Measurements from ENCODE around the gene FSHR.

DNA sequence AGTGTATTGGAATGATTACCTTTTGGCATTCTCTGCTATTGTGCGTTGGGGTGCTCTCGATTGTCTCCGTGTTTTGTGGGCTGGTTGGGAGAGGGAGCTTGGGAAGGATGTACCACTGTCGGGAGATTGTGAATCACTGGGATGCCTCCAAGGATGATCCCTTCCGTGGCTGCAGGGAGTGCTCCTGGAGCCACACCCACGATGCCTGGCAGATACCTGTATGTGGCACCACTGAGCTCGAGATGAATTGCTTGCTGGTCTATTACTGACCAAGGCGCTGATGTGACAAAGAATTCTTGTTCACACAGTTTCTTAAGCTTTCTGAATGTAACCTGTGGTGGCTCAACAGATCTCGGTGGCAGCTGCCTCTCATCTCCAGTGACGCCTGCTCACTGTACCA lies 239.1 kb downstream of the FSHR start:
- TF ChIP-seq, protein P1, sequence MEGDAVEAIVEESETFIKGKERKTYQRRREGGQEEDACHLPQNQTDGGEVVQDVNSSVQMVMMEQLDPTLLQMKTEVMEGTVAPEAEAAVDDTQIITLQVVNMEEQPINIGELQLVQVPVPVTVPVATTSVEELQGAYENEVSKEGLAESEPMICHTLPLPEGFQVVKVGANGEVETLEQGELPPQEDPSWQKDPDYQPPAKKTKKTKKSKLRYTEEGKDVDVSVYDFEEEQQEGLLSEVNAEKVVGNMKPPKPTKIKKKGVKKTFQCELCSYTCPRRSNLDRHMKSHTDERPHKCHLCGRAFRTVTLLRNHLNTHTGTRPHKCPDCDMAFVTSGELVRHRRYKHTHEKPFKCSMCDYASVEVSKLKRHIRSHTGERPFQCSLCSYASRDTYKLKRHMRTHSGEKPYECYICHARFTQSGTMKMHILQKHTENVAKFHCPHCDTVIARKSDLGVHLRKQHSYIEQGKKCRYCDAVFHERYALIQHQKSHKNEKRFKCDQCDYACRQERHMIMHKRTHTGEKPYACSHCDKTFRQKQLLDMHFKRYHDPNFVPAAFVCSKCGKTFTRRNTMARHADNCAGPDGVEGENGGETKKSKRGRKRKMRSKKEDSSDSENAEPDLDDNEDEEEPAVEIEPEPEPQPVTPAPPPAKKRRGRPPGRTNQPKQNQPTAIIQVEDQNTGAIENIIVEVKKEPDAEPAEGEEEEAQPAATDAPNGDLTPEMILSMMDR (conservative IDR thresholded peaks at IDR 0.05; ENCODE audit: low read depth, low read length), result no peak
- TF ChIP-seq EZH2 (IDR thresholded peaks at IDR 0.05; ENCODE audit: low read length, unreplicated experiment), result no peak

Data from PC-3 (cell line).